Testis (tissue), 5 donors: ENCODE measurements around the gene NUDT1. TPM values are rescaled to one million over a fixed set of nuclear protein-coding genes. Genes with fewer than 3 reads are reported as not detected.

Experiments used
- DNase-seq: peaks from one replicate; pipeline ENCODE4 v3.0.0-alpha.2; 2019
- H3K27ac ChIP-seq, 2 donors: fragments of 200-600 bp; sonication (generic); one replicate each; pipeline ENCODE4 v1.5.1; 2019
- H3K27me3 ChIP-seq: fragments of 200-600 bp; sonication (generic); one replicate; pipeline ENCODE4 v1.5.1; 2019
- H3K36me3 ChIP-seq: fragments of 200-600 bp; sonication (generic); one replicate; pipeline ENCODE4 v1.5.1; 2017; ENCODE audit warnings: low read depth; ENCODE audit errors: missing control alignments
- H3K4me1 ChIP-seq: fragments of 200-600 bp; sonication (generic); one replicate; pipeline ENCODE4 v1.5.1; 2019
- H3K4me3 ChIP-seq, 2 donors: fragments of 200-600 bp; sonication (generic); one replicate each; pipeline ENCODE4 v1.5.1; 2017 to 2019
- H3K9me3 ChIP-seq: fragments of 200-600 bp; sonication (generic); one replicate; pipeline ENCODE4 v1.5.1; 2017
- CTCF ChIP-seq, 3 experiments: fragments of 450-650 bp in 2 of 3; fragments of 200-600 bp in 1 of 3; sonication (generic) in 1 of 3; IDR thresholded peaks; one replicate each; pipeline ENCODE4 v1.5.1; 2016 to 2019; ENCODE audit warnings: antibody characterized with exemption in 3 of 3, mild to moderate bottlenecking in 2 of 3, moderate library complexity in 1 of 3
- POLR2A ChIP-seq: fragments of 450-650 bp; IDR thresholded peaks from one replicate; pipeline ENCODE4 v1.6.1; 2017; ENCODE audit warnings: antibody characterized with exemption, mild to moderate bottlenecking, moderate library complexity
- WGBS, 2 donors: methylation state at CpG; one replicate each; pipeline ENCODE4 v1.1.5; 2018; 5-methylcytosine and 5-hydroxymethylcytosine counted together
- intact Hi-C: fragments of 100-400 bp; cut with DNase I; formaldehyde crosslinking; loops from one replicate; pipeline ENCODE4 v1.15.1; 2023; ENCODE audit warnings: low total_unique reads
- long read RNA-seq, 2 donors: transcript quantifications; one replicate each; lab custom pipeline, GENCODE V29; 2026
- polyA plus RNA-seq: library from polyadenylated mRNA; stranded (reverse); fragments of 350-450 nt; fragmentation: Illumina TruSeq; extraction: RNeasy Lipid Tissue Mini Kit (QIAGEN cat#74804); gene quantifications from one replicate; pipeline ENCODE4 v1.2.3, GENCODE V29; 2014; ENCODE audit warnings: low read depth, low replicate concordance; ENCODE audit not compliant: insufficient read depth
- total RNA-seq, 2 donors: library from RNA; depleted of rRNA; stranded (reverse); fragments of >200 nt; gene quantifications; one replicate each; pipeline ENCODE4 v1.2.3, GENCODE V29; 2016

Gene NUDT1
- 10 to 100 TPM; 27.5 to 39.4 TPM for total RNA-seq
- 68.0 TPM for polyA plus RNA-seq
- long read RNA-seq, donor 1, transcript NUDT1-203 (4 exons, 662 nt): major isoform, 6 of 8 reads
- long read RNA-seq, donor 1, partial matches to known transcripts: 0 of 8 reads
- long read RNA-seq, donor 1, other reads (novel, unspliced or antisense): 0 of 8 reads
- long read RNA-seq, donor 2, transcript NUDT1-206 (3 exons, 714 nt): major isoform, 6 of 15 reads
- long read RNA-seq, donor 2, partial matches to known transcripts: 8 of 15 reads
- long read RNA-seq, donor 2, other reads (novel, unspliced or antisense): 0 of 15 reads

GRCh38 chr7:2241580-2242540 is at the start of gene NUDT1, which contains the start of gene MRM2:
TSS of gene NUDT1 (plus strand) at chr7:2242226. CDS start at chr7:2244575, 2,349 bp downstream.
TSS of gene MRM2 (minus strand) at chr7:2242205. CDS start at chr7:2242169, 36 bp downstream.
- H3K9me3 ChIP-seq: no peaks in the 10 kb centered on the region
- WGBS, 2 donors: 0 to 2% methylated on average over 40 to 76 of the region's 81 CpGs
- peak within 1 kb of the TSS; percentile 87 to 92 for H3K4me3 ChIP-seq
- peaks cover 13% of the 10 kb centered on the region for H3K4me1 ChIP-seq
- no peaks in the 10 kb centered on the region for H3K27me3 ChIP-seq
- intact Hi-C loops: no loop called here
- H3K36me3 ChIP-seq: no peaks in the 10 kb centered on the region
- DNase-seq: peak; percentile 92
- H3K27ac ChIP-seq: peak within 1 kb of the TSS in 1 of 2 donors; percentile 32
- TF ChIP-seq CTCF (IDR thresholded peaks at IDR 0.05) (no peak), POLR2A (no peak)

- H3K4me1 ChIP-seq: no peaks in the 10 kb centered on the region
- no peaks in the 10 kb centered on the region for H3K36me3 ChIP-seq
- TF ChIP-seq CTCF (IDR thresholded peaks at IDR 0.05): no peak
- no peak for TF ChIP-seq POLR2A
- no peak overlapping the region for H3K4me3 ChIP-seq
- H3K9me3 ChIP-seq: no peaks in the 10 kb centered on the region
- intact Hi-C loops: no loop called here
- no peaks in the 10 kb centered on the region for H3K27me3 ChIP-seq
- DNase-seq: no peak
- 91 to 92% methylated on average over 12 to 18 of the region's 18 CpGs for WGBS, 2 donors
- H3K27ac ChIP-seq: no peak overlapping the region
These were observed 49.0 kb upstream of the NUDT1 start for GRCh38 chr7:2192831-2193534.

GRCh38 chr7:2193575-2194305 is 48.3 kb upstream of the NUDT1 start:
- TF ChIP-seq CTCF (IDR thresholded peaks at IDR 0.05) (no peak), POLR2A (no peak)
- H3K36me3 ChIP-seq: no peaks in the 10 kb centered on the region
- H3K27ac ChIP-seq: no peak overlapping the region

More at GRCh38 chr7:2193575-2194305, 48.3 kb upstream of the NUDT1 start:
- Histone ChIP-seq H3K9me3 (no peaks in the 10 kb centered on the region), H3K4me1 (no peaks in the 10 kb centered on the region), H3K27me3 (no peaks in the 10 kb centered on the region), H3K4me3 (no peak overlapping the region)
- intact Hi-C loops: no loop called here
- WGBS, 2 donors: 94 to 95% methylated on average over 16 to 19 of the region's 19 CpGs
- DNase-seq: no peak
